CD4-positive, alpha-beta T cell treated with Interleukin-6 for 4 hours (primary cell): Measurements from ENCODE around the gene GZMH.
"Not testable (repeated sequence)": the region's sequence is repeated elsewhere in the genome, so short reads cannot be mapped to it uniquely, and the experiment has no call there.

Experiments used
- DNase-seq: peaks from one replicate; pipeline ENCODE4 v3.0.0-alpha.2; 2020; ENCODE audit warnings: mixed read lengths

Gene GZMH

GRCh38 chr14:24609655-24610344 lies at the start of gene GZMH:
GZMH (minus strand) TSS chr14:24609685; CDS start chr14:24609613, 72 bp downstream.
- DNase-seq = no peak

- DNase-seq = not testable (repeated sequence)
These were observed 38.9 kb upstream of the GZMH start for GRCh38 chr14:24648361-24648760.

GRCh38 chr14:24639905-24640304 lies 30.4 kb upstream of the GZMH start:
- no peak for DNase-seq

GRCh38 chr14:24639270-24639669 lies 29.8 kb upstream of the GZMH start:
- DNase-seq = no peak

- DNase-seq = peak; percentile 40
These were observed 24.7 kb upstream of the GZMH start, which contains the start of gene GZMB for GRCh38 chr14:24634158-24634557. GZMB (minus strand) TSS chr14:24634190; CDS start chr14:24634160, 30 bp downstream.

- no peak for DNase-seq
These were observed 23.9 kb upstream of the GZMH start for GRCh38 chr14:24633353-24633752.

GRCh38 chr14:24632761-24633160 lies 23.3 kb upstream of the GZMH start:
- no peak for DNase-seq

GRCh38 chr14:24632336-24632735 lies 22.9 kb upstream of the GZMH start:
- no peak for DNase-seq

- DNase-seq = no peak
These were observed 22.4 kb upstream of the GZMH start for GRCh38 chr14:24631749-24632335.

GRCh38 chr14:24630872-24631477 lies 21.5 kb upstream of the GZMH start:
- no peak for DNase-seq

- DNase-seq = no peak
These were observed 20.8 kb upstream of the GZMH start for GRCh38 chr14:24630087-24630871.

- no peak for DNase-seq
These were observed 20.0 kb upstream of the GZMH start for GRCh38 chr14:24629521-24629920.

- DNase-seq = no peak
These were observed 4.3 kb upstream of the GZMH start for GRCh38 chr14:24613747-24614146.

GRCh38 chr14:24613241-24613640 lies 3.8 kb upstream of the GZMH start:
- DNase-seq = no peak

GRCh38 chr14:24612196-24612595 lies 2.7 kb upstream of the GZMH start:
- DNase-seq = no peak

GRCh38 chr14:24607635-24608514 lies 1.6 kb downstream of the GZMH start:
- no peak for DNase-seq

GRCh38 chr14:24607081-24607480 lies 2.4 kb downstream of the GZMH start:
- no peak for DNase-seq

GRCh38 chr14:24606297-24606696 lies 3.2 kb downstream of the GZMH start:
- no peak for DNase-seq

- peak; percentile 66 for DNase-seq
These were observed 3.9 kb downstream of the GZMH start for GRCh38 chr14:24605435-24606190.

GRCh38 chr14:24597403-24597802 lies 12.1 kb downstream of the GZMH start:
- no peak for DNase-seq

- DNase-seq = no peak
These were observed 14.2 kb downstream of the GZMH start for GRCh38 chr14:24595073-24595808.
